ENCODE results near the gene RFTN1. TPM values are rescaled to one million over a fixed set of nuclear protein-coding genes. Genes with fewer than 3 reads are reported as not detected.
A peak's percentile ranks its signal among the peaks of the same experiment; 100 is the strongest.

The RFTN1 gene
- total and polyA plus RNA-seq, 5 donors from 2014 or later, result 87.1 to 111 (median 104) TPM

- H3K27ac Mint-ChIP-seq, result peak overlapping the region in 2 of 3 donors; percentile 84 to 87
- ATAC-seq (ENCODE audit: low read depth in 2 of 2) (no peak), DNase-seq (no peak)
- Histone ChIP-seq H3K4me1 (ENCODE audit: control insufficient read depth, insufficient read depth, low read length, poor library complexity, severe bottlenecking) (no peaks in the 10 kb centered on the region), H3K9me3 (ENCODE audit: control insufficient read depth in 2 of 2, low read length in 2 of 2) (no peaks in the 10 kb centered on the region), H3K27me3 (ENCODE audit: control insufficient read depth, insufficient read depth, low read length) (no peaks in the 10 kb centered on the region), H3K36me3 (ENCODE audit: control insufficient read depth, insufficient read depth, low read length) (peaks cover 25% of the 10 kb centered on the region), H3K4me3 (ENCODE audit: low read depth, low read length) (no peak overlapping the region), H3K27ac (ENCODE audit: insufficient read depth, low read length, poor library complexity, severe bottlenecking) (no peak overlapping the region)
- no peaks in the 10 kb centered on the region for H3K9me3 Mint-ChIP-seq
- peaks cover 24 to 47% (median 30%) of the 10 kb centered on the region in 4 donors for H3K4me1 Mint-ChIP-seq
- no peaks in the 10 kb centered on the region for H3K27me3 Mint-ChIP-seq
- H3K36me3 Mint-ChIP-seq, result peaks cover 32% of the 10 kb centered on the region
- H3K4me3 Mint-ChIP-seq, result no peak overlapping the region
These were observed 106.1 kb downstream of the RFTN1 start for GRCh38 chr3:16407366-16407765.

GRCh38 chr3:16406579-16406978, 106.9 kb downstream of the RFTN1 start:
- H3K4me1 ChIP-seq (ENCODE audit: control insufficient read depth, insufficient read depth, low read length, poor library complexity, severe bottlenecking), result no peaks in the 10 kb centered on the region
- H3K4me1 Mint-ChIP-seq, result peaks cover 23 to 47% (median 31%) of the 10 kb centered on the region in 4 donors
- peaks cover 25% of the 10 kb centered on the region for H3K36me3 ChIP-seq (ENCODE audit: control insufficient read depth, insufficient read depth, low read length)
- H3K27me3 ChIP-seq (ENCODE audit: control insufficient read depth, insufficient read depth, low read length), result no peaks in the 10 kb centered on the region
- no peaks in the 10 kb centered on the region for H3K9me3 Mint-ChIP-seq
- H3K27ac ChIP-seq (ENCODE audit: insufficient read depth, low read length, poor library complexity, severe bottlenecking), result no peak overlapping the region
- peak overlapping the region in 1 of 3 donors; percentile 84 for H3K27ac Mint-ChIP-seq
- peak in 1 of 3 donors; percentile 77 for DNase-seq
- no peaks in the 10 kb centered on the region for H3K27me3 Mint-ChIP-seq
- no peak overlapping the region for H3K4me3 Mint-ChIP-seq
- H3K36me3 Mint-ChIP-seq, result peaks cover 38% of the 10 kb centered on the region
- H3K9me3 ChIP-seq (ENCODE audit: control insufficient read depth in 2 of 2, low read length in 2 of 2), result no peaks in the 10 kb centered on the region
- no peak overlapping the region for H3K4me3 ChIP-seq (ENCODE audit: low read depth, low read length)
- ATAC-seq (ENCODE audit: low read depth in 2 of 2), result no peak

GRCh38 chr3:16406166-16406565, 107.3 kb downstream of the RFTN1 start:
- ATAC-seq (ENCODE audit: low read depth in 2 of 2) (no peak), DNase-seq (no peak)
- H3K4me1 Mint-ChIP-seq, result peaks cover 23 to 47% (median 30%) of the 10 kb centered on the region in 4 donors
- peaks cover 42% of the 10 kb centered on the region for H3K36me3 Mint-ChIP-seq
- H3K4me3 Mint-ChIP-seq, result no peak overlapping the region
- no peak overlapping the region for H3K4me3 ChIP-seq (ENCODE audit: low read depth, low read length)
- no peaks in the 10 kb centered on the region for H3K27me3 Mint-ChIP-seq
- no peaks in the 10 kb centered on the region for H3K9me3 Mint-ChIP-seq
- H3K27ac Mint-ChIP-seq, result peak overlapping the region in 1 of 3 donors; percentile 84
- H3K36me3 ChIP-seq (ENCODE audit: control insufficient read depth, insufficient read depth, low read length), result peaks cover 25% of the 10 kb centered on the region
- H3K9me3 ChIP-seq (ENCODE audit: control insufficient read depth in 2 of 2, low read length in 2 of 2), result no peaks in the 10 kb centered on the region
- no peaks in the 10 kb centered on the region for H3K27me3 ChIP-seq (ENCODE audit: control insufficient read depth, insufficient read depth, low read length)
- no peak overlapping the region for H3K27ac ChIP-seq (ENCODE audit: insufficient read depth, low read length, poor library complexity, severe bottlenecking)
- H3K4me1 ChIP-seq (ENCODE audit: control insufficient read depth, insufficient read depth, low read length, poor library complexity, severe bottlenecking), result no peaks in the 10 kb centered on the region

GRCh38 chr3:16404349-16404895, 109.1 kb downstream of the RFTN1 start:
- peaks cover 28% of the 10 kb centered on the region for H3K36me3 ChIP-seq (ENCODE audit: control insufficient read depth, insufficient read depth, low read length)
- Mint-ChIP-seq H3K9me3 (no peaks in the 10 kb centered on the region), H3K4me3 (no peak overlapping the region), H3K36me3 (peaks cover 47% of the 10 kb centered on the region), H3K4me1 (peaks cover 24 to 58% (median 39%) of the 10 kb centered on the region in 4 donors), H3K27ac (peak overlapping the region in 1 of 3 donors; percentile 11), H3K27me3 (no peaks in the 10 kb centered on the region)
- no peaks in the 10 kb centered on the region for H3K27me3 ChIP-seq (ENCODE audit: control insufficient read depth, insufficient read depth, low read length)
- no peaks in the 10 kb centered on the region for H3K4me1 ChIP-seq (ENCODE audit: control insufficient read depth, insufficient read depth, low read length, poor library complexity, severe bottlenecking)
- no peaks in the 10 kb centered on the region for H3K9me3 ChIP-seq (ENCODE audit: control insufficient read depth in 2 of 2, low read length in 2 of 2)
- H3K27ac ChIP-seq (ENCODE audit: insufficient read depth, low read length, poor library complexity, severe bottlenecking), result no peak overlapping the region
- no peak overlapping the region for H3K4me3 ChIP-seq (ENCODE audit: low read depth, low read length)
- DNase-seq (no peak), ATAC-seq (ENCODE audit: low read depth in 2 of 2) (no peak)

DNA sequence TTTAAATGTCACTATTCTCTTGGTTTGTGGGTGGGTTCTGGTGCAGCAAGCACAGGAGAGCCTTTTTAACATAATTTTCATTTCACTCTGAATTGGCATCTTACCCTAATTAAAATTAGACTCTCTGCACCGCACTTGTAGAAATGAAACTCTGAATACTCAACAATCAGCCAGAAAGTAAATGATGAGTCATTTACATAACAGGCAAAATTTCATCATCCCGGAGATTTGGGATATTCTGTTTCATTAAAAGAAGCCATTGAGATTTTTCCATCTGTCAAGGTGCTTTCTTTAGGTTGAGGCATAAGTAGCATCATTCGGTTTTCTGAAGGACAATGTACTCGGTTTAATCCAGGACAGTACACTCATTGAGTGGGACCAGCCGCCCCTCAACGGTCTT, 111.0 kb downstream of the RFTN1 start:
- H3K4me1 Mint-ChIP-seq, result peaks cover 24 to 55% (median 37%) of the 10 kb centered on the region in 4 donors
- Histone ChIP-seq H3K27me3 (ENCODE audit: control insufficient read depth, insufficient read depth, low read length) (no peaks in the 10 kb centered on the region), H3K4me1 (ENCODE audit: control insufficient read depth, insufficient read depth, low read length, poor library complexity, severe bottlenecking) (no peaks in the 10 kb centered on the region), H3K4me3 (ENCODE audit: low read depth, low read length) (no peak overlapping the region), H3K9me3 (ENCODE audit: control insufficient read depth in 2 of 2, low read length in 2 of 2) (no peaks in the 10 kb centered on the region), H3K36me3 (ENCODE audit: control insufficient read depth, insufficient read depth, low read length) (peaks cover 17% of the 10 kb centered on the region), H3K27ac (ENCODE audit: insufficient read depth, low read length, poor library complexity, severe bottlenecking) (no peak overlapping the region)
- peaks cover 29% of the 10 kb centered on the region for H3K36me3 Mint-ChIP-seq
- H3K9me3 Mint-ChIP-seq, result no peaks in the 10 kb centered on the region
- no peak for ATAC-seq (ENCODE audit: low read depth in 2 of 2)
- no peaks in the 10 kb centered on the region for H3K27me3 Mint-ChIP-seq
- peak overlapping the region in 2 of 3 donors; percentile 16 to 79 for H3K27ac Mint-ChIP-seq
- no peak overlapping the region for H3K4me3 Mint-ChIP-seq
- DNase-seq, result no peak

- H3K9me3 ChIP-seq (ENCODE audit: control insufficient read depth in 2 of 2, low read length in 2 of 2), result no peaks in the 10 kb centered on the region
- H3K4me1 Mint-ChIP-seq, result peaks cover 18 to 50% (median 39%) of the 10 kb centered on the region in 4 donors
- no peak overlapping the region for H3K27ac ChIP-seq (ENCODE audit: insufficient read depth, low read length, poor library complexity, severe bottlenecking)
- peak overlapping the region; percentile 5 to 57 (median 39) for H3K27ac Mint-ChIP-seq
- H3K9me3 Mint-ChIP-seq, result no peaks in the 10 kb centered on the region
- no peak overlapping the region for H3K4me3 ChIP-seq (ENCODE audit: low read depth, low read length)
- H3K4me3 Mint-ChIP-seq, result peak overlapping the region in 1 of 4 donors; percentile 7
- no peaks in the 10 kb centered on the region for H3K27me3 Mint-ChIP-seq
- no peaks in the 10 kb centered on the region for H3K27me3 ChIP-seq (ENCODE audit: control insufficient read depth, insufficient read depth, low read length)
- H3K36me3 Mint-ChIP-seq, result peaks cover 37% of the 10 kb centered on the region
- H3K4me1 ChIP-seq (ENCODE audit: control insufficient read depth, insufficient read depth, low read length, poor library complexity, severe bottlenecking), result no peaks in the 10 kb centered on the region
- DNase-seq (no peak), ATAC-seq (ENCODE audit: low read depth in 2 of 2) (no peak)
- peaks cover 13% of the 10 kb centered on the region for H3K36me3 ChIP-seq (ENCODE audit: control insufficient read depth, insufficient read depth, low read length)
These were observed 112.2 kb downstream of the RFTN1 start for GRCh38 chr3:16401273-16401672.

GRCh38 chr3:16400106-16400931, 113.2 kb downstream of the RFTN1 start:
- H3K36me3 ChIP-seq (ENCODE audit: control insufficient read depth, insufficient read depth, low read length), result peaks cover 13% of the 10 kb centered on the region
- H3K36me3 Mint-ChIP-seq, result peaks cover 38% of the 10 kb centered on the region
- no peaks in the 10 kb centered on the region for H3K27me3 ChIP-seq (ENCODE audit: control insufficient read depth, insufficient read depth, low read length)
- H3K9me3 ChIP-seq (ENCODE audit: control insufficient read depth in 2 of 2, low read length in 2 of 2), result no peaks in the 10 kb centered on the region
- H3K4me3 ChIP-seq (ENCODE audit: low read depth, low read length), result no peak overlapping the region
- H3K4me1 ChIP-seq (ENCODE audit: control insufficient read depth, insufficient read depth, low read length, poor library complexity, severe bottlenecking), result no peaks in the 10 kb centered on the region
- ATAC-seq (ENCODE audit: low read depth in 2 of 2) (no peak), DNase-seq (no peak)
- no peaks in the 10 kb centered on the region for H3K27me3 Mint-ChIP-seq
- H3K4me3 Mint-ChIP-seq, result no peak overlapping the region
- peaks cover 18 to 52% (median 36%) of the 10 kb centered on the region in 4 donors for H3K4me1 Mint-ChIP-seq
- H3K27ac Mint-ChIP-seq, result peak overlapping the region in 2 of 3 donors; percentile 56 to 62
- no peaks in the 10 kb centered on the region for H3K9me3 Mint-ChIP-seq
- H3K27ac ChIP-seq (ENCODE audit: insufficient read depth, low read length, poor library complexity, severe bottlenecking), result no peak overlapping the region
